ENCODE data around the gene BBS7. TPM values are rescaled to one million over a fixed set of nuclear protein-coding genes. Genes with fewer than 3 reads are reported as not detected.

Gene BBS7
- total and polyA plus RNA-seq, 9 of the 15 experiments (the other 6 are each of a cell fraction or from before 2014, with no cell fraction given) = 13.4 to 25.8 (median 16.4) TPM

DNA sequence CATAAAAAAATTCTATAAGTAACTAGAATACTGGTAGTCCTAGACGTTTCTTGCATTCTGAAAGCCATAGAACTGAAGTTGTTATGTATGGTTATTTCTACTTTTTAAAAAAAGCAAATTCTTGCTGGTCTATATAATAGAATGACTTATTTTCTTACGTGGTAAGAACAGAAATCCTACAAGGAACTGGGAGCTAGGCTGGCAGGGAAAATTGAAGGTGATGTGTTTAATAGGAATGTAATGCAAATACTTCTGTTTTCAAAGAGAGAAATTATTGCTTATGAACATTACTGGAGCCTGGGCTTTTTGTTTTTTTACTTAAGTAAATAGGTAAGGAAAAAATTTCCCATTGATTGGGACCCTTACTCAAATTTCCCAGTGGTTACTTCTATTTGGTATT is 55.5 kb downstream of the BBS7 start:
- ChIA-PET CTCF (ENCODE audit: low intra/inter-chr PET ratio) (no interaction called here), POLR2A (interaction anchor here (1.3 to 3.6 kb wide), 3 partner anchors 9 to 13 kb away, joined by 4 to 21 read pairs (median 7); partner anchors contain the start of genes CCNA2 and EXOSC9)
- peak; percentile 18; the same call in 1 of the 2 replicates for TF ChIP-seq POLR2A (conservative IDR thresholded peaks at IDR 0.05)
- no peak for TF ChIP-seq BDP1 (IDR thresholded peaks at IDR 0.05; ENCODE audit: insufficient read depth, insufficient read length)
- no peaks in the 10 kb centered on the region; a peak in 1 of 5 replicates for H3K4me1 ChIP-seq (replicated peaks in 1 of 2; ENCODE audit: control insufficient read depth in 2 of 2, insufficient read depth in 2 of 2, low read length in 2 of 2)
- peaks cover 95% of the 10 kb centered on the region for H3K36me3 ChIP-seq (ENCODE audit: control insufficient read depth, insufficient read depth, low read length)
- DNase-seq (ENCODE audit: extremely low read depth in 1 of 4, low spot score in 3 of 4) = no peak
- H3K27me3 ChIP-seq (ENCODE audit: control insufficient read depth in 2 of 2, insufficient read depth in 2 of 2, low read length in 2 of 2) = no peaks in the 10 kb centered on the region
- in situ Hi-C loops (cut with MboI) (no loop called here), intact Hi-C loops (cut with micrococcal nuclease) (no loop called here)
- no peak overlapping the region for H2AFZ ChIP-seq (ENCODE audit: low read depth, low read length)
- H3K27ac ChIP-seq (ENCODE audit: extremely low read depth, low read depth, low read length) = no peak overlapping the region
- no peaks in the 10 kb centered on the region for H4K20me1 ChIP-seq (replicated peaks; ENCODE audit: control insufficient read depth, insufficient read depth, low read length)
- H3K9ac ChIP-seq (ENCODE audit: insufficient read depth in 1 of 2, low read depth in 2 of 2, low read length in 2 of 2) = no peak overlapping the region
- H3K4me3 ChIP-seq = no peak overlapping the region
- no peaks in the 10 kb centered on the region for H3K9me1 ChIP-seq (ENCODE audit: control insufficient read depth, insufficient read depth, low read length)
- peaks cover 26% of the 10 kb centered on the region; the same call in 2 of the 3 replicates for H3K79me2 ChIP-seq (ENCODE audit: control insufficient read depth, insufficient read depth, low read length)
- 61% methylated on average over 2 of the region's 2 CpGs for WGBS (ENCODE audit: insufficient coverage, low coverage, missing lambda C conversion rate)
- ATAC-seq = no peak
- BruUV-seq (replicated peaks) = no TSS peak
- no peaks in the 10 kb centered on the region for H3K9me3 ChIP-seq (replicated peaks; ENCODE audit: control insufficient read depth, insufficient read depth, low read depth, low read length)
- no peak for FAIRE-seq
- no peak overlapping the region for H3K4me2 ChIP-seq (ENCODE audit: insufficient read depth, low read length)

DNA sequence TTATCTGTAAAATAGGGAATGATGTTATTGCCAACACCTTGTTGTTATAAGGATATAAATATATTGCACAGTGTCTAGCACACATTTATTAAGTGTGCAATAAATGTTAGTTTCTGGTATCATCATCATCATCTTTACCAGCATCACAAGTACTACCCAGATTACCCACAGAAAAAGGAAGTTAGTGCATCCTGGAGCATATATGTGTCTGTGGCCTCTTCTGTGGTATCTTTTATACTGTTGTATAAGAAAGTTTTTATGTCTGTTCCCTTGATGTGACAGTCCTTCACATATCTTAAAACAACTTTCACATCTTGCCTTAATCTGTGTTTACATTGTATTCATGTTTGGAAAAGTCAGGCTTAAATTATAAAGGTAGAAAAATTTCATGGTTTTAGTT is 59.2 kb downstream of the BBS7 start:
- Histone ChIP-seq H3K9ac (ENCODE audit: insufficient read depth in 1 of 2, low read depth in 2 of 2, low read length in 2 of 2) (no peak overlapping the region), H3K4me1 (replicated peaks in 1 of 2; ENCODE audit: control insufficient read depth in 2 of 2, insufficient read depth in 2 of 2, low read length in 2 of 2) (no peaks in the 10 kb centered on the region), H3K79me2 (ENCODE audit: control insufficient read depth, insufficient read depth, low read length) (no peaks in the 10 kb centered on the region), H3K9me1 (ENCODE audit: control insufficient read depth, insufficient read depth, low read length) (no peaks in the 10 kb centered on the region), H3K27me3 (ENCODE audit: control insufficient read depth in 2 of 2, insufficient read depth in 2 of 2, low read length in 2 of 2) (no peaks in the 10 kb centered on the region), H2AFZ (ENCODE audit: low read depth, low read length) (no peak overlapping the region), H3K4me2 (ENCODE audit: insufficient read depth, low read length) (no peak overlapping the region), H4K20me1 (replicated peaks; ENCODE audit: control insufficient read depth, insufficient read depth, low read length) (no peaks in the 10 kb centered on the region), H3K27ac (ENCODE audit: extremely low read depth, low read depth, low read length) (no peak overlapping the region), H3K4me3 (no peak overlapping the region), H3K9me3 (replicated peaks; ENCODE audit: control insufficient read depth, insufficient read depth, low read depth, low read length) (no peaks in the 10 kb centered on the region), H3K36me3 (ENCODE audit: control insufficient read depth, insufficient read depth, low read length) (peaks cover 90% of the 10 kb centered on the region)
- ChIA-PET CTCF (ENCODE audit: low intra/inter-chr PET ratio) (no interaction called here), POLR2A (interaction anchor here (1.1 to 1.6 kb wide), 5 partner anchors 8 to 11 kb away, joined by 3 to 8 read pairs (median 5); partner anchors contain the start of gene EXOSC9)
- no TSS peak for BruUV-seq (replicated peaks)
- in situ Hi-C loops (cut with MboI) = no loop called here
- ATAC-seq (no peak), DNase-seq (ENCODE audit: extremely low read depth in 1 of 4, low spot score in 3 of 4) (no peak), FAIRE-seq (peak; percentile 44)
- intact Hi-C loops (cut with micrococcal nuclease) = no loop called here
- TF ChIP-seq ZNF140 (CRISPR knock-in tag; IDR thresholded peaks at IDR 0.05) (no peak), ZFX (CRISPR knock-in tag; IDR thresholded peaks at IDR 0.05) (no peak), MCM2 (IDR thresholded peaks at IDR 0.05; ENCODE audit: low read depth) (no peak), TGIF2 (CRISPR knock-in tag; IDR thresholded peaks at IDR 0.05) (no peak), ZNF696 (CRISPR knock-in tag; conservative IDR thresholded peaks at IDR 0.05) (no peak), ZFPM2 (CRISPR knock-in tag; IDR thresholded peaks at IDR 0.05) (no peak), BHLHE40 (IDR thresholded peaks at IDR 0.05; ENCODE audit: low read length) (no peak), PHF8 (IDR thresholded peaks at IDR 0.05; ENCODE audit: borderline replicate concordance, low read length) (no peak)
- TF ChIP-seq, protein P1, sequence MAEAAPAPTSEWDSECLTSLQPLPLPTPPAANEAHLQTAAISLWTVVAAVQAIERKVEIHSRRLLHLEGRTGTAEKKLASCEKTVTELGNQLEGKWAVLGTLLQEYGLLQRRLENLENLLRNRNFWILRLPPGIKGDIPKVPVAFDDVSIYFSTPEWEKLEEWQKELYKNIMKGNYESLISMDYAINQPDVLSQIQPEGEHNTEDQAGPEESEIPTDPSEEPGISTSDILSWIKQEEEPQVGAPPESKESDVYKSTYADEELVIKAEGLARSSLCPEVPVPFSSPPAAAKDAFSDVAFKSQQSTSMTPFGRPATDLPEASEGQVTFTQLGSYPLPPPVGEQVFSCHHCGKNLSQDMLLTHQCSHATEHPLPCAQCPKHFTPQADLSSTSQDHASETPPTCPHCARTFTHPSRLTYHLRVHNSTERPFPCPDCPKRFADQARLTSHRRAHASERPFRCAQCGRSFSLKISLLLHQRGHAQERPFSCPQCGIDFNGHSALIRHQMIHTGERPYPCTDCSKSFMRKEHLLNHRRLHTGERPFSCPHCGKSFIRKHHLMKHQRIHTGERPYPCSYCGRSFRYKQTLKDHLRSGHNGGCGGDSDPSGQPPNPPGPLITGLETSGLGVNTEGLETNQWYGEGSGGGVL (CRISPR knock-in tag; IDR thresholded peaks at IDR 0.05) = no peak
- TF ChIP-seq, protein P2, sequence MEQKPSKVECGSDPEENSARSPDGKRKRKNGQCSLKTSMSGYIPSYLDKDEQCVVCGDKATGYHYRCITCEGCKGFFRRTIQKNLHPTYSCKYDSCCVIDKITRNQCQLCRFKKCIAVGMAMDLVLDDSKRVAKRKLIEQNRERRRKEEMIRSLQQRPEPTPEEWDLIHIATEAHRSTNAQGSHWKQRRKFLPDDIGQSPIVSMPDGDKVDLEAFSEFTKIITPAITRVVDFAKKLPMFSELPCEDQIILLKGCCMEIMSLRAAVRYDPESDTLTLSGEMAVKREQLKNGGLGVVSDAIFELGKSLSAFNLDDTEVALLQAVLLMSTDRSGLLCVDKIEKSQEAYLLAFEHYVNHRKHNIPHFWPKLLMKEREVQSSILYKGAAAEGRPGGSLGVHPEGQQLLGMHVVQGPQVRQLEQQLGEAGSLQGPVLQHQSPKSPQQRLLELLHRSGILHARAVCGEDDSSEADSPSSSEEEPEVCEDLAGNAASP (IDR thresholded peaks at IDR 0.05) = no peak
- TF ChIP-seq, protein P3, sequence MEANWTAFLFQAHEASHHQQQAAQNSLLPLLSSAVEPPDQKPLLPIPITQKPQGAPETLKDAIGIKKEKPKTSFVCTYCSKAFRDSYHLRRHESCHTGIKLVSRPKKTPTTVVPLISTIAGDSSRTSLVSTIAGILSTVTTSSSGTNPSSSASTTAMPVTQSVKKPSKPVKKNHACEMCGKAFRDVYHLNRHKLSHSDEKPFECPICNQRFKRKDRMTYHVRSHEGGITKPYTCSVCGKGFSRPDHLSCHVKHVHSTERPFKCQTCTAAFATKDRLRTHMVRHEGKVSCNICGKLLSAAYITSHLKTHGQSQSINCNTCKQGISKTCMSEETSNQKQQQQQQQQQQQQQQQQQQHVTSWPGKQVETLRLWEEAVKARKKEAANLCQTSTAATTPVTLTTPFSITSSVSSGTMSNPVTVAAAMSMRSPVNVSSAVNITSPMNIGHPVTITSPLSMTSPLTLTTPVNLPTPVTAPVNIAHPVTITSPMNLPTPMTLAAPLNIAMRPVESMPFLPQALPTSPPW (CRISPR knock-in tag; IDR thresholded peaks at IDR 0.05) = no peak
